ENCODE measurements around the gene LSM14A. TPM values are rescaled to one million over a fixed set of nuclear protein-coding genes. Genes with fewer than 3 reads are reported as not detected.

The LSM14A gene
- total and polyA plus RNA-seq, 2 of the 13 experiments (the other 11 are each of a cell fraction or from before 2014, with no cell fraction given) = 77.0 to 83.6 TPM

DNA sequence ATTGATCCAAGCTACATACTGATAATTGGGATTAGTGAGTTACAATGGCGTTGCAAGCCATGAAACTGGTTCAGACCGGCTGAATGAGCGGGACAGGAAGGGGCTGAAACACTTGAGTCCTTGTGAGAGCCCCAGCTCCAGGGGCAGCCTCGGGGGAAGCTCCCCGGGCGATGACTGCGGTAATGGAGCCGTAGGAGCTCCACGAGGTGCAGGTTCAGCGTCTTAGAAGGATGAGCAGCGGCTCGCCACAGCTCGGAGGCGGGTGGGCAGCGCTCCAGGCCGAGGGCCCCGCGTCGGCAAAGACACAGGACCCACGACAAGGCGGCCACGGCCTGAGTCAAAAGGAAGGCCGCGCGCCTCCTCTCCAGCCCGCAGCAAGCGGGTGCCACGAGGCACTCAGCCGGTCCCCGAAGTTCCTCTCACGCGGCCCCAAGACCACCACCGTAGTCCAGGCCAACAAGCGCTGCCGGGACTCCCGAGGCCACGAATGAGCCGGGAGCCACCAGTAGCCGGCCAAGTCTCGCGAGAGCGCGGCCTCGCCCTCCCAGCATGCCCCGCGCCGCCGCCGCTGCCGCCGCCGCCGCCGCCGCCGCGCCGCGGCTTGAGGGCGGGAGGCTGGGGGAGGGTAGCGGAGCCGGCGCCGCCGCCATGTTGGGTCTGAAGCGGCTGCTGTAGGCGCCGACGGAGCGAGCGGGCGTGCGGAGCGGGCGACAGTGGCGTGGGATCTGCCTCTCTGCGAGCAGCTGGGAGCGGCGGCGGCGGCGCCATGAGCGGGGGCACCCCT, at the start of gene LSM14A (continued):
- 0 out of 2 replicates have a peak, but pooled peaks have one; percentile 33 for TF ChIP-seq GTF3A (CRISPR knock-in tag; conservative IDR thresholded peaks at IDR 0.05)
- TF ChIP-seq, protein P1, sequence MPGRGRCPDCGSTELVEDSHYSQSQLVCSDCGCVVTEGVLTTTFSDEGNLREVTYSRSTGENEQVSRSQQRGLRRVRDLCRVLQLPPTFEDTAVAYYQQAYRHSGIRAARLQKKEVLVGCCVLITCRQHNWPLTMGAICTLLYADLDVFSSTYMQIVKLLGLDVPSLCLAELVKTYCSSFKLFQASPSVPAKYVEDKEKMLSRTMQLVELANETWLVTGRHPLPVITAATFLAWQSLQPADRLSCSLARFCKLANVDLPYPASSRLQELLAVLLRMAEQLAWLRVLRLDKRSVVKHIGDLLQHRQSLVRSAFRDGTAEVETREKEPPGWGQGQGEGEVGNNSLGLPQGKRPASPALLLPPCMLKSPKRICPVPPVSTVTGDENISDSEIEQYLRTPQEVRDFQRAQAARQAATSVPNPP (CRISPR knock-in tag; IDR thresholded peaks at IDR 0.05) = no peak
- no peak for TF ChIP-seq CHD4 (IDR thresholded peaks at IDR 0.05; ENCODE audit: borderline replicate concordance, low read length)
- no peak for TF ChIP-seq ZKSCAN1 (IDR thresholded peaks at IDR 0.05; ENCODE audit: low read length)
- TF ChIP-seq, protein P2, sequence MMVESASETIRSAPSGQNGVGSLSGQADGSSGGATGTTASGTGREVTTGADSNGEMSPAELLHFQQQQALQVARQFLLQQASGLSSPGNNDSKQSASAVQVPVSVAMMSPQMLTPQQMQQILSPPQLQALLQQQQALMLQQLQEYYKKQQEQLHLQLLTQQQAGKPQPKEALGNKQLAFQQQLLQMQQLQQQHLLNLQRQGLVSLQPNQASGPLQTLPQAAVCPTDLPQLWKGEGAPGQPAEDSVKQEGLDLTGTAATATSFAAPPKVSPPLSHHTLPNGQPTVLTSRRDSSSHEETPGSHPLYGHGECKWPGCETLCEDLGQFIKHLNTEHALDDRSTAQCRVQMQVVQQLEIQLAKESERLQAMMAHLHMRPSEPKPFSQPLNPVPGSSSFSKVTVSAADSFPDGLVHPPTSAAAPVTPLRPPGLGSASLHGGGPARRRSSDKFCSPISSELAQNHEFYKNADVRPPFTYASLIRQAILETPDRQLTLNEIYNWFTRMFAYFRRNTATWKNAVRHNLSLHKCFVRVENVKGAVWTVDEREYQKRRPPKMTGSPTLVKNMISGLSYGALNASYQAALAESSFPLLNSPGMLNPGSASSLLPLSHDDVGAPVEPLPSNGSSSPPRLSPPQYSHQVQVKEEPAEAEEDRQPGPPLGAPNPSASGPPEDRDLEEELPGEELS (CRISPR knock-in tag; IDR thresholded peaks at IDR 0.05) = no peak
- no peak for TF ChIP-seq SRSF1 (optimal IDR thresholded peaks at IDR 0.05; ENCODE audit: low read depth, low read length)
- TF ChIP-seq MBD4 (IDR thresholded peaks at IDR 0.05; ENCODE audit: borderline replicate concordance, low read length) = no peak
- TF ChIP-seq RBFOX2 (IDR thresholded peaks at IDR 0.05; ENCODE audit: low read depth, low read length) = peak; percentile 95
- TF ChIP-seq HOXA3 (CRISPR knock-in tag; IDR thresholded peaks at IDR 0.05) = peak; percentile 77
- TF ChIP-seq ZNF160 (CRISPR knock-in tag; IDR thresholded peaks at IDR 0.05) = peak; percentile 73; the same call in 1 of the 2 replicates
- TF ChIP-seq, protein P3, sequence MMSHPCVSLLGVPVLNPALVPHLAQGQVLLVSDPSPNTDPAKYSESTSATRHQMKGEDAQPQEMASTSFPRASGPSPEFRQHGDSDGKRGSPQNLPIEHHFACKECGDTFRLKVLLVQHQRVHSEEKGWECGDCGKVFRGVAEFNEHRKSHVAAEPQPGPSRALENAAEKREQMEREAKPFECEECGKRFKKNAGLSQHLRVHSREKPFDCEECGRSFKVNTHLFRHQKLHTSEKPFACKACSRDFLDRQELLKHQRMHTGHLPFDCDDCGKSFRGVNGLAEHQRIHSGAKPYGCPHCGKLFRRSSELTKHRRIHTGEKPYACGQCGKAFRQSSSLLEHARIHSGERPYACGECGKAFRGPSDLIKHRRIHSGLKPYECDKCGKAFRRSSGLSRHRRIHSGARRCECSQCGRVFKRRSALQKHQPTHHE (CRISPR knock-in tag; IDR thresholded peaks at IDR 0.05; ENCODE audit: borderline replicate concordance) = no peak
- TF ChIP-seq ZSCAN21 (CRISPR knock-in tag; IDR thresholded peaks at IDR 0.05; ENCODE audit: borderline replicate concordance) = no peak; the same call in 1 of the 2 replicates
- TF ChIP-seq, protein P4, sequence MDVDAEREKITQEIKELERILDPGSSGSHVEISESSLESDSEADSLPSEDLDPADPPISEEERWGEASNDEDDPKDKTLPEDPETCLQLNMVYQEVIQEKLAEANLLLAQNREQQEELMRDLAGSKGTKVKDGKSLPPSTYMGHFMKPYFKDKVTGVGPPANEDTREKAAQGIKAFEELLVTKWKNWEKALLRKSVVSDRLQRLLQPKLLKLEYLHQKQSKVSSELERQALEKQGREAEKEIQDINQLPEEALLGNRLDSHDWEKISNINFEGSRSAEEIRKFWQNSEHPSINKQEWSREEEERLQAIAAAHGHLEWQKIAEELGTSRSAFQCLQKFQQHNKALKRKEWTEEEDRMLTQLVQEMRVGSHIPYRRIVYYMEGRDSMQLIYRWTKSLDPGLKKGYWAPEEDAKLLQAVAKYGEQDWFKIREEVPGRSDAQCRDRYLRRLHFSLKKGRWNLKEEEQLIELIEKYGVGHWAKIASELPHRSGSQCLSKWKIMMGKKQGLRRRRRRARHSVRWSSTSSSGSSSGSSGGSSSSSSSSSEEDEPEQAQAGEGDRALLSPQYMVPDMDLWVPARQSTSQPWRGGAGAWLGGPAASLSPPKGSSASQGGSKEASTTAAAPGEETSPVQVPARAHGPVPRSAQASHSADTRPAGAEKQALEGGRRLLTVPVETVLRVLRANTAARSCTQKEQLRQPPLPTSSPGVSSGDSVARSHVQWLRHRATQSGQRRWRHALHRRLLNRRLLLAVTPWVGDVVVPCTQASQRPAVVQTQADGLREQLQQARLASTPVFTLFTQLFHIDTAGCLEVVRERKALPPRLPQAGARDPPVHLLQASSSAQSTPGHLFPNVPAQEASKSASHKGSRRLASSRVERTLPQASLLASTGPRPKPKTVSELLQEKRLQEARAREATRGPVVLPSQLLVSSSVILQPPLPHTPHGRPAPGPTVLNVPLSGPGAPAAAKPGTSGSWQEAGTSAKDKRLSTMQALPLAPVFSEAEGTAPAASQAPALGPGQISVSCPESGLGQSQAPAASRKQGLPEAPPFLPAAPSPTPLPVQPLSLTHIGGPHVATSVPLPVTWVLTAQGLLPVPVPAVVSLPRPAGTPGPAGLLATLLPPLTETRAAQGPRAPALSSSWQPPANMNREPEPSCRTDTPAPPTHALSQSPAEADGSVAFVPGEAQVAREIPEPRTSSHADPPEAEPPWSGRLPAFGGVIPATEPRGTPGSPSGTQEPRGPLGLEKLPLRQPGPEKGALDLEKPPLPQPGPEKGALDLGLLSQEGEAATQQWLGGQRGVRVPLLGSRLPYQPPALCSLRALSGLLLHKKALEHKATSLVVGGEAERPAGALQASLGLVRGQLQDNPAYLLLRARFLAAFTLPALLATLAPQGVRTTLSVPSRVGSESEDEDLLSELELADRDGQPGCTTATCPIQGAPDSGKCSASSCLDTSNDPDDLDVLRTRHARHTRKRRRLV (CRISPR knock-in tag; IDR thresholded peaks at IDR 0.05) = no peak
- TF ChIP-seq RAD51 (IDR thresholded peaks at IDR 0.05; ENCODE audit: borderline replicate concordance) = no peak
- no peak for TF ChIP-seq NR2F6 (IDR thresholded peaks at IDR 0.05)
- no peak for TF ChIP-seq NR2F6 (CRISPR knock-in tag; IDR thresholded peaks at IDR 0.05)
- TF ChIP-seq, protein P5, sequence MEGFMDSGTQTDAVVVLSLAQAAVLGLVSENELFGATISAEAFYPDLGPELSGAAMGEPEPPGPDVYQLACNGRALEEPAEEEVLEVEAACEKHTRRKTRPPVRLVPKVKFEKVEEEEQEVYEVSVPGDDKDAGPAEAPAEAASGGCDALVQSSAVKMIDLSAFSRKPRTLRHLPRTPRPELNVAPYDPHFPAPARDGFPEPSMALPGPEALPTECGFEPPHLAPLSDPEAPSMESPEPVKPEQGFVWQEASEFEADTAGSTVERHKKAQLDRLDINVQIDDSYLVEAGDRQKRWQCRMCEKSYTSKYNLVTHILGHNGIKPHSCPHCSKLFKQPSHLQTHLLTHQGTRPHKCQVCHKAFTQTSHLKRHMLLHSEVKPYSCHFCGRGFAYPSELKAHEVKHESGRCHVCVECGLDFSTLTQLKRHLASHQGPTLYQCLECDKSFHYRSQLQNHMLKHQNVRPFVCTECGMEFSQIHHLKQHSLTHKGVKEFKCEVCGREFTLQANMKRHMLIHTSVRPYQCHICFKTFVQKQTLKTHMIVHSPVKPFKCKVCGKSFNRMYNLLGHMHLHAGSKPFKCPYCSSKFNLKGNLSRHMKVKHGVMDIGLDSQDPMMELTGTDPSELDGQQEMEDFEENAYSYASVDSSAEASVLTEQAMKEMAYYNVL (CRISPR knock-in tag; IDR thresholded peaks at IDR 0.05; ENCODE audit: borderline replicate concordance) = 0 out of 2 replicates have a peak, but pooled peaks have one; percentile 15
